C4-2B (cell line): ENCODE data around the gene EPB41L2.
"Not testable (repeated sequence)": the region's sequence is repeated elsewhere in the genome, so short reads cannot be mapped to it uniquely, and the experiment has no call there.

Experiments
- H3K27ac ChIP-seq: fragments of 450-650 bp; 2 replicates; pipeline ENCODE4 v1.5.1; 2017
- CTCF ChIP-seq: fragments of 450-650 bp; conservative IDR thresholded peaks from 2 replicates; pipeline ENCODE4 v1.5.1; 2017; ENCODE audit warnings: mild to moderate bottlenecking
- ZFX ChIP-seq: fragments of 450-650 bp; IDR thresholded peaks from 2 replicates; pipeline ENCODE4 v1.6.1; 2017

The EPB41L2 gene

GRCh38 chr6:130918171-130918570 lies 144.9 kb downstream of the EPB41L2 start:
- no peak overlapping the region for H3K27ac ChIP-seq
- TF ChIP-seq ZFX = no peak

DNA sequence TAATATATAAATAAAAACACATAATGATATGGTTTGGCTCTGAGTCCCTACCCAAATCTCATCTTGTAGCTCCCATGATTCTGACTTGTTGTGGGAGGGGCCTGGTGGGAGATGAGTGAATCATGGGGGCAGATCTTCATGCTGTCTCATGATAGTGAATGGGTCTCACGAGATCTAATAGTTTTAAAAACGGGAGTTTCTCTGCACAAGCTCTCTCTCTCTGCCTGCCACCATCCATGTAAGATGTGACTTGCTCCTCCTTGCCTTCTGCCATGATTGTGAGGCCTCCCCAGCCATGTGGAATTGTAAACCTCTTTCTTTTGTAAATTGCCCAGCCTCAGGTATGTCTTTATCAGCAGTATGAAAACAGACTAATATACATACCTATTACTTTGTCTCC lies 147.4 kb downstream of the EPB41L2 start:
- not testable (repeated sequence) for H3K27ac ChIP-seq

GRCh38 chr6:130913120-130913519 lies 149.9 kb downstream of the EPB41L2 start:
- TF ChIP-seq ZFX (no peak), CTCF (no peak)

DNA sequence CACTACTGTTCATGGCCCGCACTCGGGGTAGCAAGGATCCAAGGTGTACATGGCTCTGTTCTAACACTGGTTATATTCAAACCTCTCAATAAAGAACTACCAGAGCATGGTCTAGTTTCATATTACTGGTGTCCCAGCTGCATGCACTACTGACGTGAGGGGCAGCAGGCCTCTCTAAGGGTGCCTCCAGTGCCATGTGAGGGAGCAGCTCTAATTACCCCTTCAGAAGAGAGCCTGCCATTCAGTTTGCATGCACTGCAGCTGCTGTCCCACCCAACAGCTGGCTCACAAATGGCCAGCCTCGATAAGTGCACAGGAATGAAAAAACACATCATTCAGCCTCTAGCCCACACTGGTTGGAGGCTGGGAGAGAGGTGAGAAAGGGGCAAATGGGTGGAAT lies 150.6 kb downstream of the EPB41L2 start:
- no peak overlapping the region for H3K27ac ChIP-seq
- TF ChIP-seq ZFX = no peak
- TF ChIP-seq CTCF = no peak

More at GRCh38 chr6:130913120-130913519, 149.9 kb downstream of the EPB41L2 start:
- no peak overlapping the region for H3K27ac ChIP-seq

DNA sequence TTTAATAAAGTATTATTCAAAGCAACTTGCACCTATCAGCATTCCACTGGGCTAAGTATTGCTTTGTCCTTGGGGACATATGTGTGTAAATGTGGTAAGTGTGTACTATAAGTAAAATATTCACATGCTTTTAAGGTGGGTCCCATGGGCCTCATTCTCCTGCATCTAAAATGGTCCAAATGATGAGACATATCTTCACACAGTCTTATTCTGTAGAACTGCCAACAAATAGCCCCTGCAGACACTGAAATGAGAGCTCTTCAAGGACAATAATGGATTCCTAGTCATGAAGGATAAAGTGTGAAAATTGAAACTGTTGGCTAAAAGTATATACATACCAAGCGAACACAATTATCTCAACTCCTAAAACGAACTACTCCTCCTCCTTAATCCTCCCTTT lies 154.1 kb downstream of the EPB41L2 start:
- no peak overlapping the region for H3K27ac ChIP-seq
- no peak for TF ChIP-seq ZFX
- TF ChIP-seq CTCF = no peak

DNA sequence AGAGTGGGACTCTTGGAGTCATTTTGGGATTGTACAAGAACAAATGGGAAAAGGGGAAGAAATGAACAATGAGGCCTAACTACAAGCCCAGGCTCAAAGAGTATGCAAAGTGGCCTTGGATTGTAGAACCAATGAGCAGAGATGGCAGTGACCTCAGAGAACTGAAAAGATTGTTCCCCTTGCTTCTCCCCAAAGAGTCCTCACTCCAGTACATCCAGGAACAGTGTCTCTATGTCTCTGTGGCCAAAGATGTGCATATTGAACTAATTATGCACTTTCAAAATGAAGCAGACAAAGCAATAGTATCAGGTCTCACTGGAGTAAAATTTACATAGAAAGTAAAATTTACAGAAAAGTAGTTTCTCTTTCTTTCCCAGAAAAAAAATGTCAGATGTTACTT lies 154.9 kb downstream of the EPB41L2 start:
- no peak overlapping the region for H3K27ac ChIP-seq
- no peak for TF ChIP-seq ZFX
- TF ChIP-seq CTCF = no peak

DNA sequence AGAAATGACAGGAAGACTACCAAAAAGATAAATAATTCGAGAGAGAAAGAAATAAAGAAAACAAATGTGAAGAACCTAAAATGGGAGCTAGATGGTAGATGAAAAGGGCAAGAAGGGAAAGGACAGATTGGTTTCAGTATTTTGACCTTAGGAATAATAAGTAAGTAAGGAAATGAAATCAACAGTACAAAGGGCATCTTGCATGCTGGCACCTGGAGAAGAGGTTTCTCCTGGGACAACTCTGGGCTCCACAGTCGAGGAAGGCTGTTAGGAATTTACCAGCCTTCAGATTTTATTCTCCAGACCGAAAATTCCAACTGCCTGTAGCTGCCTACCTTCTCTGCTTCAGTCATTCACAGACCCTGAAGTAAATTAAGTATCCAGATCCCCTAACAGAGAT lies 155.4 kb downstream of the EPB41L2 start:
- no peak overlapping the region for H3K27ac ChIP-seq
- TF ChIP-seq CTCF (no peak), ZFX (no peak)

DNA sequence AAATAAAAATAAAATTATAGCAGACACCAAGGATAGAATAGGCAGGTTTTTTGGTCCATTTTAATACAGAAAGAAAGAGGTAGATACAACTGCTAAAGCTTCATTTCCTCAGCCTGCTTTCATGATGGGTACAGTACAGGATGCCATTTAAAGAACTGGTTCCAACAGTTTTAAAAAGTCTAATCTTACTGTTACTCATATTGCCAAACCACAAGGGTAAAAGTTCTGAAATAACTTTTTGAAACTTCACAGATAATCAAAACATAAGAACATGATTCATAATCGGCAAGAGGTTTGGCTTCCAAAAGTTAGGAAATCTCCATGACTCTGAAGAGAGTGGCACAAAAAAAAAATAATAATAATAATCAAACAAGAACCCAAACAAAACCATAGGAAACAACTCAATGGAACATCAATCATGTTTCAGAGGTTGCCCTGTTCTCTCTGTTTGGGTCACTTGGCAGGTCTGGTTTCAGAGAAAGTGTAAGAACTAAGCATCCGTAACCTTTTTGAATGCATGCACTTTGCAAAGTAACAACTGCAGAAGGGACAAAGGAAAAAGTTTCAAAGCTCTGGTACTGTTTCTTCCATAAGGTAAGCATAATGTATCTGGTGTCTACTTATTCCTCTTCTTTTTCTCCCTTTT lies 156.2 kb downstream of the EPB41L2 start:
- no peak overlapping the region for H3K27ac ChIP-seq
- no peak for TF ChIP-seq CTCF
- TF ChIP-seq ZFX = no peak
